H1 (cell line): ENCODE results near the gene NDUFS8. TPM values are rescaled to one million over a fixed set of nuclear protein-coding genes. Genes with fewer than 3 reads are reported as not detected.

Experiments
- CTCF ChIA-PET: fragments of 300-600 bp; sonication (Branson Sonifier 250); formaldehyde crosslinking; loops from one replicate; lab custom pipeline; 2021; ENCODE audit not compliant: partially characterized antibody; lab: Charles Lee
- POLR2A ChIA-PET: fragments of 300-600 bp; sonication (Branson Sonifier 250); formaldehyde crosslinking; loops from one replicate; lab custom pipeline; 2021; ENCODE audit warnings: inconsistent platforms; ENCODE audit not compliant: partially characterized antibody; lab: Charles Lee
- DNase-seq, 2 experiments: peaks; one replicate each; pipeline versions ENCODE4 v3.0.0 to v3.0.0-alpha.2; 2010 to 2022; ENCODE audit warnings: low spot score in 2 of 2, low read depth in 1 of 2, mixed read lengths in 1 of 2
- FAIRE-seq: peaks from 2 replicates; lab custom pipeline; 2011; peaks lifted over from hg19 to GRCh38; lab: Jason Lieb, UNC
- H2AFZ ChIP-seq: 2 replicates; pipeline ENCODE4 v1.8.1; 2012; ENCODE audit warnings: low read length, inconsistent platforms
- H2AK5ac ChIP-seq: 2 replicates; pipeline ENCODE4 v1.6.1; 2013; ENCODE audit warnings: low read depth, low read length
- H2BK120ac ChIP-seq: replicated peaks from 2 replicates; pipeline ENCODE3; 2013; ENCODE audit warnings: low read depth, low read length, inconsistent platforms
- H2BK12ac ChIP-seq: 2 replicates; pipeline ENCODE4 v1.6.1; 2013; ENCODE audit warnings: low read depth, low read length
- H2BK15ac ChIP-seq: 2 replicates; pipeline ENCODE4 v1.6.1; 2013; ENCODE audit warnings: low read length
- H2BK20ac ChIP-seq: 2 replicates; pipeline ENCODE4 v1.6.1; 2013; ENCODE audit warnings: low read length
- H2BK5ac ChIP-seq: 2 replicates; pipeline ENCODE4 v1.6.1; 2013; ENCODE audit warnings: low read depth, low read length
- H3K14ac ChIP-seq: 2 replicates; pipeline ENCODE4 v1.6.1; 2013; ENCODE audit warnings: inconsistent platforms; ENCODE audit not compliant: insufficient read length
- H3K18ac ChIP-seq: 2 replicates; pipeline ENCODE4 v1.6.1; 2013; ENCODE audit warnings: low read length; ENCODE audit errors: extremely low read depth
- H3K23ac ChIP-seq: 2 replicates; pipeline ENCODE4 v1.6.1; 2013; ENCODE audit warnings: inconsistent platforms; ENCODE audit not compliant: insufficient read length
- H3K23me2 ChIP-seq: 2 replicates; pipeline ENCODE4 v1.6.1; 2013; ENCODE audit warnings: low read depth, low read length
- H3K27ac ChIP-seq: 2 replicates; pipeline ENCODE4 v1.6.1; 2011; ENCODE audit warnings: low read depth, low read length, inconsistent platforms
- H3K27me3 ChIP-seq, 4 experiments: replicated peaks in 1 of 4; 1 replicate in 1 of 4; 2 replicates in 3 of 4; pipeline versions ENCODE4 v1.6.1 to v1.8.1; 2011 to 2013; ENCODE audit warnings: low read length in 3 of 4, mild to moderate bottlenecking in 3 of 4, inconsistent platforms in 2 of 4, mixed read lengths in 2 of 4, moderate library complexity in 1 of 4; ENCODE audit not compliant: control insufficient read depth in 3 of 4, insufficient read depth in 3 of 4; ENCODE audit errors: extremely low read depth in 1 of 4
- H3K36me3 ChIP-seq, 4 experiments: 2 replicates each; pipeline versions ENCODE4 v1.6.1 to v1.8.1; 2011 to 2013; ENCODE audit warnings: mild to moderate bottlenecking in 4 of 4, low read length in 3 of 4, moderate library complexity in 2 of 4, control low read depth in 1 of 4, inconsistent platforms in 1 of 4; ENCODE audit not compliant: insufficient read depth in 4 of 4, control insufficient read depth in 2 of 4
- H3K4ac ChIP-seq: replicated peaks from 2 replicates; pipeline ENCODE3; 2013; ENCODE audit warnings: low read length, low read depth, mixed read lengths, inconsistent platforms; ENCODE audit not compliant: insufficient read length
- H3K4me1 ChIP-seq, 4 experiments: replicated peaks in 1 of 4; 1 replicate in 1 of 4; 2 replicates in 3 of 4; pipeline versions ENCODE4 v1.6.1 to v1.8.1; 2011 to 2013; ENCODE audit warnings: low read length in 3 of 4, inconsistent platforms in 2 of 4, mixed read lengths in 1 of 4; ENCODE audit not compliant: insufficient read depth in 4 of 4, control insufficient read depth in 3 of 4
- H3K4me2 ChIP-seq, 2 experiments: 2 replicates each; pipeline versions ENCODE4 v1.6.1 to v1.8.1; 2011 to 2013; ENCODE audit warnings: low read depth in 2 of 2, low read length in 2 of 2, control low read depth in 1 of 2, inconsistent platforms in 1 of 2, mild to moderate bottlenecking in 1 of 2; ENCODE audit not compliant: insufficient read depth in 1 of 2
- H3K4me3 ChIP-seq, 4 experiments: fragments of 200-600, 300-600 bp in 1 of 4; sonication (generic), shearing (Covaris generic), sonication (Bioruptor Twin) in 1 of 4; 2 replicates each; pipeline versions ENCODE4 v1.5.1 to v1.8.1; 2011 to 2016; ENCODE audit warnings: low read length in 4 of 4, low read depth in 3 of 4, control low read depth in 2 of 4, inconsistent platforms in 2 of 4, mild to moderate bottlenecking in 2 of 4, mixed read lengths in 1 of 4, moderate library complexity in 1 of 4; ENCODE audit not compliant: insufficient read depth in 2 of 4; ENCODE audit errors: extremely low read depth in 1 of 4
- H3K56ac ChIP-seq: replicated peaks from 2 replicates; pipeline ENCODE3; 2013; ENCODE audit warnings: low read depth, mild to moderate bottlenecking, mixed read lengths, low read length, inconsistent platforms; ENCODE audit not compliant: insufficient read length
- H3K79me1 ChIP-seq: 2 replicates; pipeline ENCODE4 v1.6.1; 2013; ENCODE audit warnings: low read depth, low read length, control low read depth
- H3K79me2 ChIP-seq, 2 experiments: 2 replicates each; pipeline versions ENCODE4 v1.6.1 to v1.8.1; 2012 to 2013; ENCODE audit warnings: low read length in 2 of 2, mild to moderate bottlenecking in 2 of 2, inconsistent platforms in 1 of 2; ENCODE audit not compliant: insufficient read depth in 2 of 2, control insufficient read depth in 1 of 2
- H3K9ac ChIP-seq, 4 experiments: replicated peaks in 1 of 4; 1 replicate in 1 of 4; 2 replicates in 3 of 4; pipeline versions ENCODE4 v1.6.1 to v1.8.1; 2011 to 2013; ENCODE audit warnings: low read depth in 3 of 4, low read length in 3 of 4, control low read depth in 2 of 4, mild to moderate bottlenecking in 2 of 4, moderate library complexity in 2 of 4, inconsistent platforms in 1 of 4; ENCODE audit errors: extremely low read depth in 1 of 4
- H3K9me3 ChIP-seq, 2 experiments: 2 replicates each; pipeline versions ENCODE4 v1.6.1 to v1.8.1; 2012 to 2013; ENCODE audit warnings: mild to moderate bottlenecking in 2 of 2, moderate library complexity in 2 of 2, control low read depth in 1 of 2, inconsistent platforms in 1 of 2, low read depth in 1 of 2, low read length in 1 of 2, mixed read lengths in 1 of 2; ENCODE audit not compliant: insufficient read depth in 2 of 2
- H4K20me1 ChIP-seq, 2 experiments: replicated peaks in 1 of 2; 2 replicates each; pipeline versions ENCODE3 to v1.8.1; 2011 to 2013; ENCODE audit warnings: inconsistent platforms in 2 of 2, low read length in 2 of 2, mild to moderate bottlenecking in 1 of 2; ENCODE audit not compliant: insufficient read depth in 2 of 2, control insufficient read depth in 1 of 2
- H4K5ac ChIP-seq: 2 replicates; pipeline ENCODE4 v1.6.1; 2013; ENCODE audit warnings: low read length, low read depth, mixed read lengths, inconsistent platforms; ENCODE audit not compliant: insufficient read length
- H4K8ac ChIP-seq: 2 replicates; pipeline ENCODE4 v1.8.0; 2013; ENCODE audit warnings: mild to moderate bottlenecking, moderate library complexity, low read length, inconsistent platforms; ENCODE audit not compliant: insufficient read depth; ENCODE audit errors: extremely low read depth
- H4K91ac ChIP-seq: replicated peaks from 2 replicates; pipeline ENCODE3; 2013; ENCODE audit warnings: low read length, mixed read lengths, inconsistent platforms; ENCODE audit not compliant: insufficient read length
- BCL11A ChIP-seq, 2 experiments: IDR thresholded peaks; one replicate each; pipeline ENCODE4 v1.6.1; 2011; ENCODE audit warnings: low read depth in 2 of 2, low read length in 2 of 2, mild to moderate bottlenecking in 2 of 2
- SAP30 ChIP-seq: fragments of 300-600 bp; sonication (generic); IDR thresholded peaks from 2 replicates; pipeline ENCODE4 v1.7.1; 2012; ENCODE audit warnings: low read length, moderate library complexity, mild to moderate bottlenecking, inconsistent platforms; ENCODE audit not compliant: insufficient read depth, insufficient replicate concordance
- ZNF274 ChIP-seq: IDR thresholded peaks from 2 replicates; pipeline ENCODE4 v1.7.0; 2012; ENCODE audit warnings: low read length, borderline replicate concordance; ENCODE audit errors: extremely low read depth
- WGBS, 2 experiments: shearing (Covaris generic) in 1 of 2; methylation state at CpG; one replicate each; pipeline versions ENCODE4 v1.1.6 to v1.1.7; 2013 to 2015; ENCODE audit warnings: low lambda C conversion rate in 2 of 2, mixed read lengths in 2 of 2, inconsistent platforms in 1 of 2, low coverage in 1 of 2, missing lambda C conversion rate in 1 of 2; ENCODE audit not compliant: insufficient replicate concordance in 2 of 2, insufficient coverage in 1 of 2, insufficient read length in 1 of 2; ENCODE audit errors: extremely low coverage in 1 of 2, missing lambda C conversion rate in 1 of 2; 5-methylcytosine and 5-hydroxymethylcytosine counted together
- polyA plus RNA-seq, 7 experiments: library from polyadenylated mRNA; depleted of rRNA in 3 of 7; stranded (reverse) in 5 of 7; unstranded in 2 of 7; fragments of >200 nt in 5 of 7; fragments of 200-250 nt in 2 of 7; gene quantifications; 1 replicate in 5 of 7; 2 replicates in 1 of 7; 4 replicates in 1 of 7; pipeline versions ENCODE4 v1.2.1 to v1.2.3, GENCODE V29; 2011 to 2013; ENCODE audit warnings: missing spikeins in 2 of 7, mixed read lengths in 2 of 7
- total RNA-seq: library from RNA; stranded (reverse); fragmentation: NEBNext Ultra II Directional; extraction: Animal tissue kit (Norgen Biotek cat#: 25700); gene quantifications from 2 replicates; pipeline ENCODE4 v1.2.1, GENCODE V29; 2021

The NDUFS8 gene
- total and polyA plus RNA-seq, 2 of the 8 experiments (the other 6 are each of a cell fraction or from before 2014, with no cell fraction given) = 182 to 291 TPM

DNA sequence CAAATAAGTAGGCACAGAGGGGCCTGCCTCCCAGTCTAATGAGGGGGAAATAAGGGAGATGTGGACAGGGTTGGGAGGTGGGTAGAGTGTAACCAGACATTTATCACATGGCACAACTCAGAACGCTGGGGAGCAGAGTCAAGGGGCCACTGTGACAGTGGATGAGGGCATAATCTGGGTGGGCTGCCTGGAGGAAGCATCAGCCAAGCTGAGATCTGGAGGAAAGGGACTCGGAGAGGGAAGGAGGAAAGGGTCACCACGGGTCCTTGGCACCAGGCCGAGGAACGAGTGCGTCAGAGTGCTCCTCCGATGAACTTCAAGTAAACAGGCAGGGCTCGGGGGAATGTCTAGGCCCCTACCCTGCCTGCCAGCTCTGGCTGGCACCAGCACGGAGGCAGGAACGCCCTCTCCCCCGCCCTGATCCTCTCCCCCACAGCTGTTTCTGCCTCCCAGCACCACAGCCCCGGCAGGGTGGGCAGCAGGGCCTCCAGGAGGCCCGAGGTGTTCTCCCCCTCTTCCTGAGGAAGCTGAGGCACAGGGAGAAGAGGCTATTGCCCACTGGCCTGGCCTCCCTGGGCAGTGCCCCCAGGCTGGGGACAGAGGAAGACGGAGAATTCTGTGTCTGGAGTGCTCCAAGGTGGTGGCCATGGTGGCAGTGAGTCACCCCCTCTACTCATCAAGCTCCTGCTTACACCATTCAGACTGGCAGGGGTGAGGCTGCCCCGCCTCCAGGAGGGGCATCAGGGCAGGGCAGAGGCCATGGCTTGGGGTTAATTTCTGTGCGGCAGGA, 16.1 kb upstream of the NDUFS8 start:
- H3K23me2 ChIP-seq = no peaks in the 10 kb centered on the region
- WGBS, 2 experiments = 86% methylated on average over 12 of the region's 16 CpGs; no CpG with 5 or more reads in 1 of the 2 experiments
- H3K9ac ChIP-seq = no peak overlapping the region
- H2BK5ac ChIP-seq = no peak overlapping the region
- ChIA-PET CTCF (interaction anchor here (0.6 to 1.5 kb wide), 2 partner anchors 17 to 32 kb away, joined by 4 to 5 read pairs; no protein-coding TSS in a partner anchor), POLR2A (interaction anchor here (1.0 to 2.8 kb wide), 3 partner anchors 14 to 23 kb away, joined by 3 to 14 read pairs (median 4); partner anchors contain the start of gene TCIRG1)
- H2BK15ac ChIP-seq = no peak overlapping the region
- no peak overlapping the region for H3K18ac ChIP-seq
- no peak overlapping the region for H4K91ac ChIP-seq
- H3K79me2 ChIP-seq = no peaks in the 10 kb centered on the region
- no peak overlapping the region for H2AFZ ChIP-seq
- no peak overlapping the region for H2AK5ac ChIP-seq
- no peak overlapping the region for H3K23ac ChIP-seq
- H4K8ac ChIP-seq = peak overlapping the region; percentile 35
- peaks cover 0 to 17% (median 12%) of the 10 kb centered on the region in 4 experiments; a peak in 6 of 7 replicates for H3K4me1 ChIP-seq
- no peak overlapping the region for H2BK120ac ChIP-seq
- no peaks in the 10 kb centered on the region for H3K27me3 ChIP-seq
- no peak for FAIRE-seq
- no peak overlapping the region for H3K4ac ChIP-seq
- DNase-seq = no peak
- no peak overlapping the region for H3K4me3 ChIP-seq
- H3K14ac ChIP-seq = no peak overlapping the region
- H3K56ac ChIP-seq = no peak overlapping the region
- no peak overlapping the region for H4K5ac ChIP-seq
- no peaks in the 10 kb centered on the region for H3K9me3 ChIP-seq
- H3K4me2 ChIP-seq = no peak overlapping the region
- no peaks in the 10 kb centered on the region for H3K36me3 ChIP-seq
- no peaks in the 10 kb centered on the region for H4K20me1 ChIP-seq
- no peak overlapping the region for H2BK20ac ChIP-seq
- no peak overlapping the region for H3K27ac ChIP-seq
- no peaks in the 10 kb centered on the region for H3K79me1 ChIP-seq
- TF ChIP-seq ZNF274 = no peak
- TF ChIP-seq SAP30 = no peak
- no peak for TF ChIP-seq BCL11A (IDR thresholded peaks at IDR 0.05; ENCODE audit: low read depth in 2 of 2, low read length in 2 of 2)
- 0 out of 2 replicates have a peak overlapping the region, but pooled peaks have one; percentile 7 for H2BK12ac ChIP-seq
